HG03342 (cell line): ENCODE data around the gene DEPDC1B.
"Not testable (repeated sequence)": the region's sequence is repeated elsewhere in the genome, so short reads cannot be mapped to it uniquely, and the experiment has no call there.

Experiments
- ATAC-seq: cut with Tn5 transposase; IDR thresholded peaks from one replicate; pipeline ENCODE4 v1.9.1; 2021; ENCODE audit warnings: mild to moderate bottlenecking, moderate library complexity; ENCODE audit not compliant: unreplicated experiment

DEPDC1B gene

GRCh38 chr5:60699288-60699608, 718 bp downstream of the DEPDC1B start:
- ATAC-seq, result no peak

GRCh38 chr5:60698336-60698735, 1.6 kb downstream of the DEPDC1B start:
- no peak for ATAC-seq

- no peak for ATAC-seq
Measured at GRCh38 chr5:60690326-60690725, 9.6 kb downstream of the DEPDC1B start.

DNA sequence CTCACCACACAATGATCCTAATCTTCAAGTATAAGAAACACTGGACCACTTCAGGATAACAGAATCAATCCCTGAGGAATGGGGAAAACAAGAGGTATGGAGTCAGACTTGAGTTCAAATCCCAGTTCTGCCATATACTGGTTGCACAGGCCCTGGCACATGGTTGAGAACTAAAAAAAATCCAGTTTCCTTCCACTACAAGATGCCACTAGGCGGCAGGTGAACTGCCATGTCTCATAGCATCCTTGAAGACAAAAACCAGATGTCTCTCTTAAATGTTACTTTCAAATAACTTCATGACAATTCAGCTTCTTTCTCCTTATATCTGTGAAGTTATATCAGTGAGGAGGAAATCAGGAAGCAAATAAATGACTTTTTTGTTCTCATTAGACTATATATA, 11.0 kb downstream of the DEPDC1B start:
- ATAC-seq, result no peak

GRCh38 chr5:60687927-60688720, 11.8 kb downstream of the DEPDC1B start:
- ATAC-seq, result peak; percentile 97

GRCh38 chr5:60686157-60686556, 13.8 kb downstream of the DEPDC1B start:
- no peak for ATAC-seq

- ATAC-seq, result no peak
Measured at GRCh38 chr5:60685700-60686099, 14.3 kb downstream of the DEPDC1B start.

DNA sequence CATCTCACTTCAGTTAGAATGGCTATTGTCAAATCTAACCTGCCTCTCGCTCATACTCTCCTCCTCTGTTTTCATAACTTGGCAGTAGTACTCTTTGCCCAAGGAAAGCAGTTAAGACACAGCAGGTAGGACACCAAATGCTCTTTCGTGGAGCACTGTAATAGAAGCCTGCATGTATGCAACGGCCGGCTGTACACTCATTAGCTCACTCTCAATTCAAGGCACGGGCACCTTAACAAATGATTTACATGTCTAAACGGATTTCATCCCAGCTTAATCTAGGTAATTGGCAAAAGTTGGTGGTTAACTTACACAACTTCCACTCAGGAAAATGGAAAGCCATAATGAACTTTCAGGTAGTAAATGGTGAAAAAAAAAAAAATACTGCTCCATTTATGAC, 14.9 kb downstream of the DEPDC1B start:
- ATAC-seq, result no peak

DNA sequence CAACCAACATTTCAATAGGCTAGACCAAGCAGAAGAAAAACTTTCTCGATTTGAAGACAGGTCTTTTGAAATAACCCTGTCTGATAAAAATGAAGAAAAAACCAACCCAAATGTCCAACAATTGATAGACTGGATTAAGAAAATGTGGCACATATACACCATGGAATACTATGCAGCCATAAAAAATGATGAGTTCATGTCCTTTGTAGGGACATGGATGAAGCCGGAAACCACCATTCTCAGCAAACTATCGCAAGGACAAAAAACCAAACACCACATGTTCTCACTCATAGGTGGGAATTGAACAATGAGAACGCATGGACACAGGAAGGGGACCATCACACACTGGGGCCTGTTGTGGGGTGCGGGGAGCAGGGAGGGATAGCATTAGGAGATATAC, 18.0 kb downstream of the DEPDC1B start:
- not testable (repeated sequence) for ATAC-seq

DNA sequence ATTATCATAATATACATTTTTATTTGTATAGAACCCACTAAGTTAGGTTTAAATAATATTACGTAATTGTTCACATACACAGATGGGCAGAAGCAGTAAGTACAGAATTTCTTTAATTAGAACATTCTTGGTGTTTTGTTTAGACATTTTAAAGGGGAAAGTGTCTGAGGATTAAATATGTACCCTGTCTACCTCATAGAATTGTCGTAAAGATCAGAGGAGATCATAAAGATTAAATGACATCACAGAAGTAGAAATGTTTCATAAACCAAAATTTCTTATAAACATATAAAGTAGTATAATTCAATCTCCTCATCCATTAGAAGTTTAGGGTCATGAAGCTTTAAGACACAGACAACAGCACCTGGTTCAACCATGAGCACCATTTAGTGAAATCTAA, 20.1 kb downstream of the DEPDC1B start:
- ATAC-seq, result no peak

DNA sequence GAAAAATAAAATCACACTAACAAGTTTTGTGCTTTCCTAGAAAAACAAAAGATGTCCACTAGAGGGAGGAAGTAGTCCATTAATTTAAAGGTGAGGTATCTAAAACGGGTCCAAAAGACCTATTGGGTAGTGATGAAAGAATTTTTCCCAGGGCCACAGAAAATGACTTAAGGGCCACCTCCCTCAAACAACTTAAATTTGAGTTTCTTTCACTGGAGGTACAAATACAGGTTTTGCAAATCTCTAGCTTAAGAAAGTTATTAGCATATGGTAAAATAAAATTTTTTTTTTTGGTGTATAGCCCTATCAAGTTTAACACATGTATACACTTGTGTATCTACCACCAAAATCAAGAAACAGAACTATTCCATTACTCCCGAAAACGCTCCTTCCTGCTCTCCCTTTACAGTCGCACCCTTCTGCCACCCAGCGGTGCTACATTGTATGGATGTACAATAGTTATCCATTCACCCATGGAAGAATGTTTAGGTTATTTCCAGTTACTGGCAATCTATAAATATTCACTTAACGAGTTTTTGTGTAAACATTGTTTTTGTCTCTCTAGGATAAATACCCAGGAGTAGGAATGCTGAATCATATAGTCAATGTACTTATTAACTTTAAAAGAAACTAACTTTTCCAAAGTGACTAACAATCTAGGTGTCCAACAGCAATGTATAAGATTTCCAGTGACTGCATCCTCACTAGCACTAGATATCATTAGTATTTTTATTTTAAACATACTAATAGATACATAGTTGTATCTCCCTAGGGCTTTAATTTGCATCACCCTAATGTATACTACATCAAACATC, 21.9 kb downstream of the DEPDC1B start:
- ATAC-seq, result peak; percentile 65

DNA sequence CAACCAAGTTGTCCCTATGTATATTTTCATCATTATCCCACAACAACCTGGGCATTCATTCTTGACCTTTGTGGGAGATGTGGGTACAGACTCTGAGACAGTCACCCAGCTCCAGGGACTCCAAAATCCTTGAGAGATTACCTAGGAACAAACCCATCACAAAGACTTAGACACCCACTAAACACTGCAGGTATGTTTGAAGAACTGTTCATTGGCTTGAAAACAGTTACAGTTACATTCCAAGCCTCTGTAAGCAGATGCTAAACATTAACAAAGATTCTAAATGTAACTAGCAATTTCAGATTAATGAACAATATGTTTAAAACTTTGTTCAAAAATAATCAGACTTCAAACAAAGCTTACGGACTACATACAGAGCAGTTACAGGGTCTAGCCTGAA, 24.7 kb downstream of the DEPDC1B start:
- ATAC-seq, result no peak

DNA sequence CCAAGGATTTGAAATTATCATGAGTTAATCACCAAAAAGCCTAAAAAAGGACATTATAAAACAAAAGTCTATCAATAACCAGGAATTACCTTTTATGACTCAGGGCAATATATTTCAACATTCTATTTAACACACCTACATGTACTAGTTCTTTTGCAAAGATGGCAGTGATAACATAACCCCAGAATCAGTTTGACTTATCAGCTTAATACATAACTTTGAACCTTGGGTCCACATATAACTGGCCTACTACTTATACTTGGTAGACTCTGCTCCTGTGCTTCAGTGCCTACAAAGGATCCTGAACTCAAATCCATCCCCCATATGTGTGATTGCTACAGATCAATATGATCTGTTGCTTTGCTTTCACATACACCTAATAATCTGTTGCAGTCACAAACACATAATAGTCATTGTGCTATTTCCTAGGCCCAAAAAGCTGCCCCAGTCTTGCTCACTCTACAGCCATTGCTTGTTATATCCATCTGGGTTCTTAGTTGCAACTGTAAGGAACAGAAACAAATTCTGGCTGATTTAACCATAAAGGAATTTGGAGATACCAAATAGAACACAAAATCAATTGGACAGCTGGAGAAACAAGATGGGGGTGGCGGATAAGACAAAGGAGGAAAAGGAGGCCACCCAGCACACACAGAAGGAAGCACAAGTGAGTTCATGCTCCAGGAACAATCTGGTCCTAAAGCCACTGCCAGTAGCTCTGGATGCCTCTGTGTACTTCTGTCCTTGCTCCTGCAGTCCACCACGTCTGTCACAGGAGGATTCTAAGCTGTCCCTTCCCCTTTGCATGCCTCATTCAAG, 25.5 kb downstream of the DEPDC1B start:
- no peak for ATAC-seq

- ATAC-seq, result no peak
Measured at GRCh38 chr5:60673334-60673733, 26.6 kb downstream of the DEPDC1B start.

GRCh38 chr5:60672693-60673264, 27.2 kb downstream of the DEPDC1B start:
- no peak for ATAC-seq

DNA sequence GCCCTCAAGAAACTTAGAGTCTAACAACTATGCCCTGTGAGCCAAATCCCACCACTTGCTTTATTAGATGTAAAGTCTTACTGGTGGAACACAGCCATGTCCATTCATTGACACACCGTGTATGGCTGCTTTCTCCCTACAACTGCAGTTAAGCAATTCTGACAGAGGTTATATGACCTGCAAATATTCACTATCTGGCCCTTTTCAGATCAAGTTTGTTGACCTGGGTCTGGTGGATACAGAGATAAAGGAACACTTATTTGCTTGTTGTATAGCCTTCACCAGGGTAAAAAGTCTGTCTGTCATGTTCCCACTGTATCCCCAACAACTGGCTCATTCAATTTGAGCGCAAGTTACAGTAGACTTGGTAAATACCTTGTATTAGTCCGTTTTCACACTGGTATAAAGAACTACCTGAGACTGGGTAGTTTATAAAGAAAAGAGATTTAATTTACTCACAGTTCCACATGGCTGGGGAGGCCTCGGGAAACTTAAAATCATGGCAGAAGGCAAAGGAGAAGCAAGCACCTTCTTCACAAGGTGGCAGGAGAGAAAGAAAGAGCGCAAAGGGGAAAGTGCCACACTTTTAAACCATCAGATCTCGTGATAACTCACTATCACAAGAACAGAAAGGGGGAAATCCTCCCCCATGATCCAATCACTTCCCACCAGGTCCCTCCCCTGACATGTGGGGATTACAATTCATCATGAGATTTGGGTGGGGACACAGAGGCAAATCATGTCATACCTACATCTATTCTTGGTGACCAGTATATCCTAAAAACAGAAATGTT, 27.9 kb downstream of the DEPDC1B start:
- no peak for ATAC-seq

- ATAC-seq, result no peak
Measured at GRCh38 chr5:60670749-60671148, 29.2 kb downstream of the DEPDC1B start.

DNA sequence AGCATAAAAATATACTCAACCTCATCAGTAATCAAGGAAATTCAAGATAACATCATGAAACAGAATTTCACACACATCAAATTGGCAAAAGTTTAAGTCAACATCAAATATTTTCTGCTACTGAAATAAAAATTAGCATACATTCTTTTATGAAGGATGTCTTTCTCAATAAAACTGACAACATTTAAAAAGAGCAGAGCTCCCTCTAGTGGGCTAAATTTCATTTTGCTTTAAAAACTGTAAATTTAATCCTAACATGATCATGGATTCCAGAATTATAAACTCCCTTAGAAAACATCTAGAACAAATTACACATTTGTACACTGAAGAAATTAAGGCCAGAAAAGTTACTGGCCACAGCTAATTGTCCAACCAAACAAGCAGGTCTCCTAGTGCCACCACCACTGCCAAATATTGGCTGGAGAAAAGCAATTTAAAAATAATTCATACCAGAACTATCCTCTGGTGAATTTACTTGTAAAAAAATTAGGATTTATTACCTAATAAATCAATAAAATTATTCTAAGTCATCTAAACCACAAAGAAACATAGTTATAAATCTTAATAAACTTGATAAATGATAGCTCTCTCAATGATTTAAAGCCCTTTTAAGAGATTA, 31.2 kb downstream of the DEPDC1B start:
- ATAC-seq, result no peak

DNA sequence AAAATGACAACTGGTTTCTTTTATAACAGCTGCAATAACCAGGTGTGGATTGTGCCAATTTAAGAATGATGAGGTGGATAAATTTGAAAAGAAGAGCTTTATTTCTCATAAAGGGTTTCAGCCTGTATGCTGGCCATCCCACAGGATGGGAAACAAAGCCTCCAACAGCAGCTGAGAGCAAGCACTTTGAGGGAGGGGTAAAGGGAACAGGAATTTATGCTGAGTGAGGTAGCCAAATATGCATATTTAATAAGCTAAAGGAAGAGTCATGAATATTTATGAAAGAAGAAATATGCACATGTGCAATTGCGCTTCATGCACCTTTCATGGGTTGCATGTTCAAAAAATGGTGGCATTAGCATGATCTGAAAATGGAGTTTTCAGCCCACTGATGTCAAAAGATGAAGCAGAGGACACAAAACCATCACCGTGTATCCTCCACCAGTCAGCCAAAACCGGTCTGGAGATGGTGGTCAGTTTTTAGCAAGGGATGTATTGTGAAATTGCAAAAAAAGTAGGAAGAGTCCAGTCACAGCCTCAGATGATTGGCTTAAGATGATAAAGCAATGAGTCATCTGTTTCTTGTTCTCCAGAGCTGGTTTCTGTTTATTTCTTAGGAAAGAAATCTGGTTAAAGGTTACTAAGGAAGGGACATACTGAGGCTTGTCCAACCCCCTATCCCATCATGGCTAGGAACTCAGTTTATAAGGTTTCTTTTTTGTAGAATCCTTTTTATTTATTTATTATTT, 47.9 kb downstream of the DEPDC1B start:
- no peak for ATAC-seq
